ENCODE results near the gene PHKA2.

DNA sequence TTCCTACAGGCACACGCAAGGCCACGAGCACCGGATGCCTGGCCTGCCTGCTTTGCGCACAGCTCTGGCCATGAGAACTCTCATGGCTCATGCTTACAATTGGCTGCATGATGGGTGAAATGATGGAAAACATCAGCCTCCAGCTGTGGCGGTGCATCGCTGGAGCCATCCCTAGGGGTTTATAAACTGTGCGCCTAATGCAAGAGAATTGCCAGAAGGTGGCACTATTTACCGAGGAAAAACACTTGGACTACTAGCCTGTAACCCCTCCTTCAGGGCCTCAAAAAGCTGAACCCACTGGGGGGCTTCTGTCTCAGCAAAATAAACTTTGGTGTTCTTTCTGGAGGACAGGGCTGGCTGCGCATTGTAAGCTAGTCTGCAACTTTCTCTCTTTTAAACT, 51.9 kb downstream of the PHKA2 start:
- peak; percentile 54 for TF ChIP-seq CTCF (conservative IDR thresholded peaks at IDR 0.05)
- TF ChIP-seq EZH2 (IDR thresholded peaks at IDR 0.05; ENCODE audit: low read depth) = no peak

Data from PC-9 (cell line).